GM21515 (cell line): ENCODE measurements around the gene JOSD2.

ENCODE experiments used
- ATAC-seq: cut with Tn5 transposase; IDR thresholded peaks from one replicate; pipeline ENCODE4 v1.9.1; 2021; ENCODE audit not compliant: unreplicated experiment

The JOSD2 gene

DNA sequence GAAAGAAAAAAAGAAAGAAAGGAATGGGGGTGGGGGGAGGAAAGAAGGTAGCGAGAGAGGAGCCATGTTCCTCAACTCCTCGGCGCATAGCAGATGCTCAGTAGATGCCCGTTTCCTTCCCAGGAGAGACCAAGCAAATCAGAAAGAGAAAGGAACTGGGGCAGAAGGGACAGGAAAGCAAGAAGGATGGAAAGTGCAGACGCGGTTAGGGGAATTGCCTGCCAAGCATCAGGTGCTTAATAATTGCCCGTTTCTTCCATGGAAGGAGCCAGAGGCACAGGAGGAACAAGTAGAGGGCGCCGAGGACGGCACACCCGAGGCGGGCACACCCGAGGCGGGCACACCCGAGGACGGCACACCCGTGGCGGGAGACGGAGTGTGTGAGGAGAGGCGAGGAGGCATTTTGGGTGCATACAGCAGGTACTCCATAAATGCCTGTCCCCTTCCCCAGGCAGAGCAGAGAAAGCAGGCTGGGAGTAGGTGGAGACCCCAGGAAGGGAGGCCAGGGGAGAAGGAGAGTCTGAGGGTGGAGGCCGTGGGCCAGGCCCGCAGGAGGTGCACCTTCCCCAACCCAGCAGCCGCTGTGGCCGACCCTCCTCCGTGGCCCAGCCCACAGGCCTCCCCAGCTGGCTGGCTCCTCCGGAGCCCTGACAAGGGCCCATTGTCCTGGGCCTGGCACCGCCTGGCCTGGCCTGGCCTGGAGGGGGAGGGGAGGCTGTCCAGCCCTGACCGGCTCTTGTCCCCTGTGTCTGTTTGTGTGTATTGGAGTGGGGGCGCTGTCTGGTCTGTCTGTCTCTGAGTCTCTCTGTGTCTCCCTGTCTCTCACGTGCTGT is 14.6 kb downstream of the JOSD2 start:
- ATAC-seq = no peak

DNA sequence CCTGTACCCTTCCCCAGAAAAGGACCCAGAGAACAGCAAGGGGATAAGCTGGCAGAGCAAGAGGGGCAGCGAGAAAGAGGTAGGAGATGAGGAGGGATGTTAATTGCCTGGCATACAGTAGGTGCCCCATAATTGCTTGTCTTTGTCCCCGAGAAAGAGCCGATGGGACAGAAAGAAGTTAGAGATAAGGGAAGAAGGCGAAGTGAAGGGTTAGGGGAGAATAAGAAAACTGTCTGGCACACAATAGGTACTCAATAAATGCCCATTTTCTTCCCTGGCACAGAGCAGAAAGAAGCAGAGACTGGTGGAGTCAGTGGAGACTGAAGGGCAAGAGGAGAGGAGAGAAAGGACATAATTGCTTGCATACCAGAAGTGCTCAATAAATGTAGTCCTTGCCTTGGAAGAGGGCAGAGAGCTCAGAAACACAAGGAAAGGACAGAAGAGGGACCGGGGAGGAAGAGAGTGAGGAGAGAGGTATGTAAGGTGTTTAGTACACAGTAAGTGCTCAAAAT is 15.9 kb downstream of the JOSD2 start:
- ATAC-seq = no peak

DNA sequence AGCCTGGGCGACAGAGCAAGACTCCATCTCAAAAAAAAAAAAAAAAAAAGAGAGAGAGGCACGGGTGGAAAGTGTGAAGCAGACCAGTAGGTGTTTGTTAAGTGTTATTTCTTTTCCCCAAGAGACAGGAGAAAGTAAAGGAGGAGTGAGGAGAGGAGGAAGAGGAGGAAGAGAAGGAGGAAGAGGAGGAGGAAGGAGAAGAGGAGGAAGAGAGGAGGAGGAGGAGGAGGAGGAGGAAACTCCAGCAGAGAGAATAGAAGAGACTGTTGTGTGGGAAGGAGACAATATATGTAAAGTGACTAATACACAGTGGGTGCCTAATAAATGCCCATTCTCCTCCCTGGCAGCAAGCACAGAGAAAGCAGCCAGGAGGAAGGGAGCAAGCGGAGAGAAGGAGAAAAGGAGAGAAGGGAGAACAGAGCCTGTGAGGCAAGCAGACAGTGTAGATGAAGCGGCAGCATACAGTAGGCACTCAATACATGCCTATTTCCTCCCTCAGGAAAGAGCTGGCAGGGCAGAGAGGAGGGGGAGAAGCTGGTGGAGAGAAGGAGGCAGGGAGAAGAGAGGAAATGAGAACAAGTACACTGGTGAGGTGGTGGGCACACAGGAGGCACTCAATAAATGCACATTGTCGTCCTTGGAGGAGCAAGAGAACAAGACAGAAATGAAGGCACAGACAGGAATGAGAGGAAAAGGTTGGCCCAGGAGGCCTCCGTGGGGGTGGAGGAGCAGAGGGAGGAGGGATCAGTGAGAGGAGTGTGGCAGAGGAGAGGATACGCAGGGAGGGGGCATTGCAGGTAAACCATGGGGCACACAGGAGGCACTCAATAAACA is 16.6 kb downstream of the JOSD2 start:
- no peak for ATAC-seq

DNA sequence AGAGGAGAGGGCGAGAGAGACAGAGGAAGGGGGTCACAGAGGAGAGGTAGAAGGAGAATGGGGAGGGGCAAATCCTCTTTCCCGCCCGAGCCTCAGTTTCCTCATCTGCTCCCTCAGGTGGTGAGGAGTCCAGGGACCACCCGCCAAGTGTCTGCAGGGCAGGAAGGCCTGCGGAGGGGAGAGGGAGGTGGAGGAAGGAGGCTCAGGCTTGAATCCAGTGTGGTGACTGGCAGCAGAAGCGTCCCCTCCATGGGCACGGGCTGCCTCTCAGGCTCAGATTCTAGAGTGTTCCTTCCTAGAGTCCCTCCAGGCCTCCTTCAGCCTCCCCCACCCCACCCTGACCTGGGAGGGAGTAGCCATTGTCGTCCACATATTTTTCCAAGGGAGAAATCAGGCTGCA is 17.8 kb downstream of the JOSD2 start:
- ATAC-seq = no peak

DNA sequence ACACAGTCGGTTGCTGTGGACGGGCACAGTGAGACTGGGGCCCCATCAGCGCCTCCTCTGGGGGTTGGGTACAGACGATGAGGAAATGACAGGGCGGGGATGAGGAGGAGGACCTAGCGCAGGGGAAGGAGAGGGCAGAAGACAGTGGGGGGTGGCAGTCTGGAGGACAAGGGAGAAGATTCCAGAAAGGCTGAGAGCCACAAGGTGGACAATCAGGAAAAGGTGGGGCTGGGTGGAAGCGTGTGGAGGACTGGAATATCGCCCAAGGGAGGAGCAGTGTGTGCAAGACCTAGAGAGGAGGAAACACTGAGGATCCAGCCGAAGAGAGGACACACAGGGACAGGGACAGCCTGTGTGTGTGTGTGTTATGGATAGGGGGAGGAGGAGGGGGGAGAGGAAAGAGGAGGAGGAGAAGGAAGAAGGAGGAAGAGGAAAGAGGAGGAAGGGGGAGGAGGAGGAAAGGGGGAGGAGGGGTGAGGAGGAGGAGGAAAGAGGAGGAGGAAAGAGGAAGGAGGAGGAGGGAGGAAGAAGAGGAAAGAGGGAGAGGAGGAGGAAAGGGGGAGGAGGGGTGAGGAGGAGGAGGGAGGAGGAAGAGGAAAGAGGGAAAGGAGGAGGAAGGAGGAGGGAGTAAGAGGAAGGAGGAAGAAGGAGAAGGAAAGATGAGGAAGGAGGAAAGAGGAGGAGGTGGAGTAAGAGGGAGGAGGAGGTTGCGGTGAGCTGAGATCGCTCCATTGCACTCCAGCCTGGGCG is 18.5 kb downstream of the JOSD2 start:
- ATAC-seq = no peak

DNA sequence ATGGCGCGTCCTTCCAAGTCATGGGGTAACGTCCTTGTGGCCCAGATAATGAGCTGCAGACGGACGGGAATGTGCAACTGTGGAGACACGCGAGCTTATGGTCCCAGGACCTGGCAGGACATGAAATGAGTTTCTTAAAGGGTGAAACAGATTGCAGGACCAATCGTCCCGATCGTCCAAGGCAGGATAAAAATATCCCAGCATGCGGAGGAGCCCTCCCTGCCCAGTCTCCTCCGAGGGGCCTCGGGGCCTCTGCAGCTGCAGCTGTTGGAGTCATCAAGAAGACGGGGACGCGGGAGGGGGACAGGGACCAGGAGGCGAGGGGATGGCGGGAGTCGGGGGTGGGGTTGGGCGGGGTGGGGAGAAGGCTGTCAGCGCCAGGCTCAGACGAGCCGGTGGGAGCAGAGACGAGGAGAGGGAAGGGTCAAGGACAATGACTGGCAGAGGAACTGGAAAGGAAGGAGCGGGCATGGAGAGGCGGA is 20.0 kb downstream of the JOSD2 start:
- no peak for ATAC-seq

DNA sequence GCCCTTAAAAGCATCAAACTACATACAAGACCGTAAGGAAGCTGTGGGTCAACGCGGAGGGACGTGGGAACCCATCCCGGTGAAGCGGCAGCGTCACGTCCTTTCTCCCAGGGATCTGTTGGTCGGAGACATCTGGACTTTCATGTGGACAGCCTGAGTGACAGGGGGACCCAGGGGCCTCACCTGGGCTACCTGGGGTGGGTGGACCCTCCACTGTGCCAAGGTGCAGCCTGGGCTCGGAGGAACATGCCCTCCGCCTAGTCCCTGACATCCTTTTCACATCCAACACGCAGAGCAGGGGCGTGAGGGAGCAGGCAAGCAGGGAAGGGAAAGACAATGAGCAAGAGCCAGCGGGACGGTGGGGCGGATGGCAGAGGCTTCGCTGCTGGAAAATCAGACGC is 20.6 kb downstream of the JOSD2 start:
- ATAC-seq = no peak

DNA sequence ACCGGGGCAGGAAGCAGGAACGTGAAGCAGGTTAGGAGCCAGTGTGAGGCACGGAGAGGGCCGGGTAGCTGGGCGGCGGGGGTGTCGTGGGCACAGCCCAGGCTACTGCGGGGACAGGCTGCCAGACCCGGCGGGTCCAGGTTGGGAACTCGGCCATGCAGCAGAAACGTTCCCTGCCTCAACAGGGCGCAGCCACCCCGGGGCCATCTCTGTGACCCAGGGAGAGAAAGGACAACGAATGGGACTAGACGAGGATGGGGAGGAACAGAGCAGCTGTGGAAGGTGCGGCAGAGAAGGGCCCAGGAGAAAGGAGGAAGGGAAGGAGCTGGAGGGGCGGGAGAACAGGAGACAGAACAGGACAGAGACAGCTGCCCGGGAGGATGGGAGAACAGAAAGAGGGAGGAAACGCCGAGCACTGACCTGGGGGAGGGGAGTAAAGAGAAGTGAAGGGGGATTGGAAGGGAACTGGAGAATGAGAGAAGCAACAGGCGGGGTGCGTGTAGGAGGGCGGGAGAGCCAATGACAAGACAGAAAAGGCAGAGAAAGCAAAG is 21.5 kb downstream of the JOSD2 start:
- no peak for ATAC-seq

DNA sequence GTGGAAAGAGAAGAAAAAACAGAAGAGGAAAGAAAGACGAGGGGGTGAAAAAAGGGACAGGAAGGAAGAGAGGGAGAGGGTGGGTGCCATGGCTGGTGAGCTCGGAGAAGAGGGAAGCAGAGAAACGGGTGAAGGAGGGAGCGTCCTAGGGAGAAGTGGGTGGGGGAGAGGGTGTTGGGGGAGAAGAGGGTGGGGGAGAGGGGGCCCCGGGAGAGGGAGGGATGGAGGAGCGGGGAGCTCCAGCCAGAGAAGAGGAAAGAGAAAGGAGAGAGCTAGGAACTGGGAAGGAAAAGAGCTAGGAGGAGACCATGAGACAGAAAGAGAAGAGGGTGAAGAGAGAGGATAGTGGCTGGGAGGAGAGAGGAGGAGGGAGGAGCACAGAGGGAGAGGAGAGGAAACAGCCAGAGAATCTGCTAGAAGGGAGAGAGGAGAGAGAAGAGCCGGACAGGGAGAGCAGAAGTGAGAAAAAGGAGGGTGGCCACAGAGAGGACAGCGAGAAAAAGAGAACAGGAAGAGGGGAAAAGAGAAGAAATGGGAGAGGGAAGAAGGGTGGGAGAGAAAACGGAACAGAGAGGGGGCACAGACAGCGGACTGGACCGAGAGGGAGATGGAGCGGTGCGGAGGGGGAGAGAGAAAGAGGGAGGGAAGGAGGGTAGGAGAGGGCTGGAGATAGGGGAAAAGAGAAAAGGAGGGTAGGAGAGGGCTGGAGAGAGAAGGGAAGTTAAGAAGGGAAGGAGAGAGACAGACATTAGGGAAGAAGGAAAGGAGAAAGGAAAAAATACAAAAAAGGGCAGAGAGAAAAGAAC is 22.4 kb downstream of the JOSD2 start:
- ATAC-seq = no peak

DNA sequence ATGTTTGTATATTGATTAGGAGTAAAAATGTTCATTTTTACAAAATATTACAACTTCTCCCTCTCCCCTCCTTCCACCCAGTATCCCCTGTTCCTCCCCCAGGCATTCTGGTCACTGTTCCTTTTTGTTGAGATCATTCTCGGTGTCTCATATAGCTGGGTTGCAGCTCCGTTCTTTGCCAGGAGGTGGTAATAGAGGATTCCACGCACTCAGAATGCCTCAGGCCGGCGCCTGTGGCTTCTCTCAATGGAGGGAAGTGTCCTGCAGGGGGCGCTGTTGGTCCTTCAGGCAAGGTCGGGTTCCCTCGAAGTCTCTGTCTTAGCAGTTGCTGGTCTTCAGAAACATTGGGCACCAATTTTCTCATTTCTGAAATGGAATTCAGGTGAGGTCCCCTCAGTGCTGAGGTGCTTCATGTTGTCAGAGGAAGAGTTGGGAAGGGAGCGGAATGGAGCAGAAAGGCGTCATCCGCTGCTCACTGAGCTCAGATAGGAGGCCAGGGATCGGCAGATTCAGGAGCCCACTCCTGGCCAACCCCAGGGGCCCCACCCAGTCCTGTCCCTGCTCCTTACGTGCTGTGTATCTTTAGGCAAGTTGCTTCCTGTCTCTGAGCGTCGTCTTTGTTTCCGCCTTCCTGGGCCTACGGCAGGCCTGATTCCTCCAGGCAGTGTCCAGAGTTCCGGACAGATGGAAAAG is 24.0 kb downstream of the JOSD2 start:
- no peak for ATAC-seq

DNA sequence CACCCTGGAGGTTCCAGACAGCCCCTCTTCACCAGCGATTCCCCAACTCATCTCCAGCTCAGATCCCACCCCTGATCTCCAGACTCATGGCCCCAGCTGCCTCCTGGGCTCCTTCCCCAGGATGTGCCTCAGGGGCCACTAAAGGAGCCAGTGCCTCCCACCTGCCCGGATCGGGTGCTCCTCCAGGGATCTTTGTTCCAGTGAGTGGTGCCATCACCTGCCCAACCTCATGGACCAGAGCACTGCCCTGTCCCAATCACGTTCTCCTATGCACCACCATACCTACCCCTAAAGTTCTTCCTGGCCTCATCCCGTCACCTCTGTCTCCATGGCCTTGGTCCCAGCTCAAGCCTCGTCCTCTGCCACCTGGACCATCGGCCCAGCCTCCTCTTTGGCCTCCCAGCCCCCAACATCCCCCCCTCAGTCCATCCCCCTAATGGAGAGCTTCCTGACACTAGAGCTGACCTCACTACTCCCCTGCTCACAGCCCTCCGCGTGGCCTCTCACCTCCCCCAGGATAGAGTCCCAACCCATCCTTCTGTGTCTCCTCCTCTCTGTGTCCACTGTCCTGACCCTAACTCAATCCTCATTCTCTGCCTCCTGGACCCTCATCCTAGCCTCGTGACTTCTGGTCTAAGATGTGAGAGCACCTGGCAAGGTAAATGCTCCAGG is 25.6 kb downstream of the JOSD2 start:
- ATAC-seq = no peak

DNA sequence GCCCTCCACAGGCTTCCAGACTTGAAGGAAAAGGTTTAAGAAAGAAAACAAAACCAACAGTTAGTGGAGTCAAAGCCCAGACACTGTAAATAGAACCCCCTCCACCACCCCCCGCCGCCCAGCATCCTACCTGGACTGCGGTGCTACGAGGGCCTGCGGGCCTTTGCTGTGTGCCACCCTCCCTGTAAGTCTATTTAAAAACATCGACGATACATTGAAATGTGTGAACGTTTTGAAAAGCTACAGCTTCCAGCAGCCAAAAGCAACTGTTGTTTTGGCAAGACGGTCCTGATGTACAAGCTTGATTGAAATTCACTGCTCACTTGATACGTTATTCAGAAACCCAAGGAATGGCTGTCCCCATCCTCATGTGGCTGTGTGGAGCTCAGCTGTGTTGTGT is 28.1 kb downstream of the JOSD2 start:
- no peak for ATAC-seq

DNA sequence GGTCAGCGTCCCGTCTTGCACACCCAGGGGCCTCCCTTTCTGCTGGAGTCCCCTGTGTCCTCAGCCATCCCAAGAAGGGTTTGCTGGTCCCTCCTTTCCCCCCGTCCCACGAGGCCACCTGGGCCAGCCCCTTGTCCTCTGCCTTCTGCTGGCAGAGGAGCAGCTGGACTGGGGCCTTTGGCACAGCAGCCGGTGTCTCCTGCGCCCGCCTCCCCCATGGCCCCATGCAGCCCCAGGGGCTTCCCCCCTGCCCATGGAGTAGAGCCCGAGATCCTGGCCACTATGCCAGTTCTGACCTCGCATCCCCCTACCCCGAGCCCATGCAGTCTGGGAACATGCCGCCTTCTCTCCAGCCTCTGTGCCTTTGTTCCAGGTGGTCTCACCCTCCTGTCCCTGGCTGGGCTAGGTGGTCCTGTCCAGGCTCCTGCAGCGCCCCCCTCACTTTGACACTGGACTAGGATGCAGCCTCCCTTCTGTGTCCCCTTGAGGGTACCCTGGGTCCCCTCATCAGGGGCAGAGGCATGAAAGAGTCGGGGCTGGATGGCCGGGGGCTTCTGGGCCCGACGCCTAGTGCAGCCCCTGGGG is 28.6 kb downstream of the JOSD2 start:
- ATAC-seq = no peak

DNA sequence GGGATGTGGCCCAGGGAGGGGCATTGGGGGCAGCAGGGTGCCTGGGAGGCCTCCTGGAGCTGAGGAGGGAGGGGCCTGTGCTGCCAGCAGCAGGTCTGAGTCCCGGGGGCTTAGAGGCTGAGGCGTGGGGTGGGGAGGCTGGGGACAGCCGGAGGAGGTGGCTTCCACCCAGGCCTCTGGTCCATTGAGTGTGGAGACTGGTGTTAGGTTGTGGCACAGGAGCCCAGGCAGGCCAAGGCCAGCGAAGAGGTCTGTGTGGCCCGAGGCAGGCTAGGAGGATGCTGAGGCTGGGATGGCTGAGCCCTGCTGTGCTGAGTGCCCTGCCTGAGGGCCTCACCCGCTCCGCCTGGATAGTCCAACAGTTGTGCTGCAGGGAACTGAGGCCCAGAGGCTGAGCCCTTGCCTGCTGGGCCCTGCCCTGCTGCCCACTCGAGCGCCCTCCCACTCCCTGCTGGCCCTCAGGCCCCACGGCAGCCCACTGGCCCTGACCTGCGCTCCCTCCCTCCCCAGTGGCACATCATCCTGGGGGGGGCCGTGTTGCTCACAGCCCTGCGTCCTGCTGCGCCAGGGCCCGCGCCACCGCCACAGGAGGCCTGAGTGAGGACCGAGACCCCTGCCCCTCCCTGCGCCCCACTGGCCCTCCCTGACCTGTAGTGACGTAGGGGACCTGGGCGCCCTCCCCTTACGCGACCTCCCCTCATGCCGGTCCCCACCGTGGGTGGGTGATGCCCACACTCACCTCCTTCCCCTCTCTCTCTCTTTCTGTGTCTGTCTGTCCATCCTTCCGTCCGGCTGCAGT is 29.4 kb downstream of the JOSD2 start:
- ATAC-seq = no peak

DNA sequence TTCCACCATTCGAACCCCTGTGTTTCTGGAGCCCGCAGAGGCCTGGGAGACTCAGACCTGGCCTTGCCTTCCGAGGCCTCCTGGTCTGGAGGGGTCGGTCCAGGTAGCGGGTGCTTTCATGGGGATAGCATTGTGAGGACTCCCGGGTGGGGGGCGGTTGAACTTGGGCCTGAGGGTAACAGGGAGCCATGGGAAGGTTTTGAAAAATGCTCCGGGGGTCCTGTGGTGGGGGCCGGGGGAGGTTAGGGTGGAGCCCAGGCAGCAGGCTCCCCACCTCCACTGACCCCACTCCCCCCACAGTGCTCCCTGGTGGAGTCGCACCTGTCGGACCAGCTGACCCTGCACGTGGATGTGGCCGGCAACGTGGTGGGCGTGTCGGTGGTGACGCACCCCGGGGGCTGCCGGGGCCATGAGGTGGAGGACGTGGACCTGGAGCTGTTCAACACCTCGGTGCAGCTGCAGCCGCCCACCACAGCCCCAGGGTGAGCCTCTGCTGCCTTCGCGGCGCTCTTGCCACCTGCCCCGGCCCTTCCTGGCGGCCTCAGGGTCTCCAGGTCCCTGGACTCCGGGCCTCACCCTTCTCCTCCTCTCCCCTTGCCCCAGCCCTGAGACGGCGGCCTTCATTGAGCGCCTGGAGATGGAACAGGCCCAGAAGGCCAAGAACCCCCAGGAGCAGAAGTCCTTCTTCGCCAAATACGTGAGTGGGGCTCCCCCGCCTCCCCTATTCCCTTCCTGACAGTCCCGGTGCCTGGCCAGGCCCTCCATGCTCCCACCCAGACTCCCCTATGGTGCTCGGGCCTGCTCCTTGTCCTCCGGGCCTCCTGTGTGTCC is 30.5 kb downstream of the JOSD2 start:
- ATAC-seq = no peak

DNA sequence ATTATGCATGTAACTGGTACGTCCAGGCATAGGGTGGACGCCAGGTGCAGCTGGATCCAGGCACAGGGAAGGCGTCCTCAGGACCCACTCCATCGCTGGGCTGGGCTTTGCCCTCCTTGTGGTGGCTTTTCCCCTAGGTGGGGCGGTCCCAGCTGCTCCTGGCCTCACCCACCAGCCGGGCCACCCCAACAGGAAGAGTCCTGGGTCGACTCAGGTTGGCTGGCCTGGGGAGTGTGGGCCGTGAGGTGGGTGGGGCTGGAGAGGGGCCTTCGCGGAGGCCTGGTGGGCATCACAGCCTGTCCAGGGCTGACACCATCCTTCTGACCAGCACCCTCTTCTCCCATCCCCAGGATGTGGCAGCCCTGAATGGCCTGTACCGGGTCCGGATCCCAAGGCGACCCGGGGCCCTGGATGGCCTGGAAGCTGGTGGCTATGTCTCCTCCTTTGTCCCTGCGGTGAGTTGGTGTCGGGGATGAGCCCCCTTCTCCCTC is 31.2 kb downstream of the JOSD2 start:
- no peak for ATAC-seq
